PC-3 (cell line): Measurements from ENCODE around the gene ENOPH1.

ENCODE experiments used
- CTCF ChIP-seq: fragments of 300-600 bp; sonication (generic); conservative IDR thresholded peaks from 2 replicates; pipeline ENCODE4 v1.5.1; 2017; ENCODE audit warnings: antibody characterized with exemption, low read depth, mild to moderate bottlenecking, low read length
- EZH2phosphoT487 ChIP-seq: fragments of 300-600 bp; sonication (generic); IDR thresholded peaks from 2 replicates; pipeline ENCODE4 v1.6.1; 2018; ENCODE audit warnings: mild to moderate bottlenecking, antibody characterized with exemption, low read length, borderline replicate concordance

GRCh38 chr4:82481506-82481840 is 51.1 kb downstream of the ENOPH1 start:
- no peak for TF ChIP-seq CTCF
- no peak for TF ChIP-seq EZH2phosphoT487
